Loucy (cell line): ENCODE data around the gene KRT38.
"Not testable (repeated sequence)": the region's sequence is repeated elsewhere in the genome, so short reads cannot be mapped to it uniquely, and the experiment has no call there.

ENCODE experiments used
- CTCF ChIP-seq: fragments of 200-600 bp; sonication (generic); conservative IDR thresholded peaks from 2 replicates; pipeline ENCODE4 v1.5.1; 2014; ENCODE audit warnings: mild to moderate bottlenecking, antibody characterized with exemption, low read length
- EZH2phosphoT487 ChIP-seq: fragments of 200-600 bp; IDR thresholded peaks from 2 replicates; pipeline ENCODE4 v1.6.1; 2018; ENCODE audit warnings: antibody characterized with exemption, mild to moderate bottlenecking, moderate library complexity, borderline replicate concordance

- TF ChIP-seq CTCF, EZH2phosphoT487: not testable (repeated sequence)
These were observed 10.4 kb downstream of the KRT38 start for GRCh38 chr17:41430376-41430775.
